Nephron progenitor cell (in vitro differentiated cells): ENCODE data around the gene PPP1R9A.

Source experiments
- DNase-seq: peaks from one replicate; pipeline ENCODE4 v3.0.0; 2021
- H3K27ac Mint-ChIP-seq: 2 replicates; pipeline ENCODE4 v1.8.0; 2021; ENCODE audit warnings: mild to moderate bottlenecking, moderate library complexity, mixed read lengths
- H3K27me3 Mint-ChIP-seq: 2 replicates; pipeline ENCODE4 v1.8.0; 2021; ENCODE audit warnings: mild to moderate bottlenecking, low read depth, mixed read lengths; ENCODE audit not compliant: poor library complexity
- H3K36me3 Mint-ChIP-seq: 2 replicates; pipeline ENCODE4 v1.8.0; 2021; ENCODE audit warnings: low read depth, mixed read lengths
- H3K4me1 Mint-ChIP-seq: 2 replicates; pipeline ENCODE4 v1.8.0; 2021; ENCODE audit warnings: mixed read lengths
- H3K4me3 Mint-ChIP-seq: 2 replicates; pipeline ENCODE4 v1.8.0; 2021; ENCODE audit warnings: mild to moderate bottlenecking, moderate library complexity, mixed read lengths
- H3K9me3 Mint-ChIP-seq: 2 replicates; pipeline ENCODE4 v1.8.0; 2021; ENCODE audit warnings: mild to moderate bottlenecking, moderate library complexity, mixed read lengths
- TF ChIP-seq, protein P1 (sequence below): fragments of 200-600 bp; sonication (generic); IDR thresholded peaks from 2 replicates; pipeline ENCODE4 v1.5.0; 2021; ENCODE audit warnings: antibody characterized with exemption

The PPP1R9A gene

DNA sequence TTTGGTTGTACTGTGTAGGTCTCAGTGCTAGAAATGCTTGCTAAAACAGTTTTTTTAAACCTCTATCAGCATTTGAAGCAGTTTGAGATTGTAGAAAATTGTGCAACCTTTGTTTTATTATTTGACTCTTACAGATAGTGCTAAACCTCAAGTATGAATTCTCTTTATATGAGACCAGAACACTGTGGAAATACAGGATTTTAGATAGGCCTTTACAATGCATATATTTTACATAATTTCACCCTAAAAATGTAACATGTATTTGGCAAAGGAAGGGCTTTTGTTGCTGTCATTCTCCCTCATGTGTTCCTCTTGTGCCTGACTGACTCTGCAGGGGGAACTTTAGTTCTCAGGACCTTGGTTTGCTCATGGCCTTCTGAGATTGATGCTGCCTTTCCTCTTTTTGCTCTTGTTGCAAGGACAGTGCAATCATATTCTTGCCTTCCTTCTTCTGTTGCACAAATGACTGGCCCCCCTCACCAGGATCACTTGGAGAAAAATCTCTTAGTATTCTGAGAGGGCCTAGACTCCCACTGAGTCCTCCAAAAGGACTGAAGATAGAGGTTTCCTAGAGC is 188.7 kb downstream of the PPP1R9A start:
- Mint-ChIP-seq H3K27me3 (no peaks in the 10 kb centered on the region), H3K4me3 (no peak overlapping the region), H3K4me1 (peaks cover 22% of the 10 kb centered on the region), H3K9me3 (peaks cover 9% of the 10 kb centered on the region), H3K27ac (peak overlapping the region; percentile 29), H3K36me3 (peaks cover 18% of the 10 kb centered on the region)
- TF ChIP-seq, protein P1, sequence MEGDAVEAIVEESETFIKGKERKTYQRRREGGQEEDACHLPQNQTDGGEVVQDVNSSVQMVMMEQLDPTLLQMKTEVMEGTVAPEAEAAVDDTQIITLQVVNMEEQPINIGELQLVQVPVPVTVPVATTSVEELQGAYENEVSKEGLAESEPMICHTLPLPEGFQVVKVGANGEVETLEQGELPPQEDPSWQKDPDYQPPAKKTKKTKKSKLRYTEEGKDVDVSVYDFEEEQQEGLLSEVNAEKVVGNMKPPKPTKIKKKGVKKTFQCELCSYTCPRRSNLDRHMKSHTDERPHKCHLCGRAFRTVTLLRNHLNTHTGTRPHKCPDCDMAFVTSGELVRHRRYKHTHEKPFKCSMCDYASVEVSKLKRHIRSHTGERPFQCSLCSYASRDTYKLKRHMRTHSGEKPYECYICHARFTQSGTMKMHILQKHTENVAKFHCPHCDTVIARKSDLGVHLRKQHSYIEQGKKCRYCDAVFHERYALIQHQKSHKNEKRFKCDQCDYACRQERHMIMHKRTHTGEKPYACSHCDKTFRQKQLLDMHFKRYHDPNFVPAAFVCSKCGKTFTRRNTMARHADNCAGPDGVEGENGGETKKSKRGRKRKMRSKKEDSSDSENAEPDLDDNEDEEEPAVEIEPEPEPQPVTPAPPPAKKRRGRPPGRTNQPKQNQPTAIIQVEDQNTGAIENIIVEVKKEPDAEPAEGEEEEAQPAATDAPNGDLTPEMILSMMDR = no peak
- no peak for DNase-seq

DNA sequence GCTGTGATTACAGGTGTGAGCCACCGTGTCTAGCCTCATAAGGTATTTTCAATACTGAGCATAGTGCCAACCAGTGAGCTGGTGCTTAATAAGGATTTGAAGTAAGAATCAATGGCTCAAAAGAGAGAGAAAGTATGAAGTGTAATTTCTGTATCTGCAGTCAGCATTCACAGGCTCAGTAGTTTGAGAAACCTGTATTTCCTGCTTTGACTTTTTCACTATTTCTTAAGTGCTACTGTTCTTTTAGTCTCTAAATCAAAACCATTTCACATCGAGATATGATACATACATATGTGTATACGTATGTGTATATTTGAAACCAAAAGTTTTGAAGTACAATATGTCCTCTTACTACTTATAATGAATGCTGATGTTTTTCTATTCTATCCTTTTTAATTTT is 189.9 kb downstream of the PPP1R9A start:
- peaks cover 5% of the 10 kb centered on the region for H3K9me3 Mint-ChIP-seq
- H3K27me3 Mint-ChIP-seq = no peaks in the 10 kb centered on the region
- no peak overlapping the region for H3K27ac Mint-ChIP-seq

DNA sequence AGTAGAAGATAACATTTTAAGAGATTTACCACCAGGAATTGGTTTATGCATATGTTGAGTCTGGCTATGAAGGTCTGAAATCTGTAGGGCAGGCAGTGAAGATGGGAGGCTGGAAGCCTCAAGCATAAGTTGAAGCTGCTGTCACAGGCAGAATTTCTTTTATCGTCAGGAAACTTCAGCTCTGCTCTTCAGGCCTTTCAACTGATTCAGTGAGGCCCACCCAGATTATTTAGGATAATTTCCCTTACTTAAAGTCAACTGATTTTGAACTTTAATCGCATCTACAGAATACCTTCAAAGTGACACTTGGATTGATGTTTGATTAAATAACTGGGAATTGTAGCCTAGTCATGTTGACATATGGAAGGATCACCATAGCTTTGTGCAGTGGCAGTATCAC is 190.5 kb downstream of the PPP1R9A start:
- no peaks in the 10 kb centered on the region for H3K27me3 Mint-ChIP-seq
- peaks cover 28% of the 10 kb centered on the region for H3K36me3 Mint-ChIP-seq
- TF ChIP-seq, protein P1 = no peak
- H3K9me3 Mint-ChIP-seq = peaks cover 5% of the 10 kb centered on the region
- no peak for DNase-seq
- peaks cover 22% of the 10 kb centered on the region for H3K4me1 Mint-ChIP-seq
- no peak overlapping the region for H3K27ac Mint-ChIP-seq
- H3K4me3 Mint-ChIP-seq = no peak overlapping the region

More for the DNA sequence above, 189.9 kb downstream of the PPP1R9A start:
- DNase-seq = no peak
- H3K4me3 Mint-ChIP-seq = no peak overlapping the region
- H3K4me1 Mint-ChIP-seq = peaks cover 22% of the 10 kb centered on the region
- TF ChIP-seq, protein P1 = no peak
- peaks cover 28% of the 10 kb centered on the region for H3K36me3 Mint-ChIP-seq

DNA sequence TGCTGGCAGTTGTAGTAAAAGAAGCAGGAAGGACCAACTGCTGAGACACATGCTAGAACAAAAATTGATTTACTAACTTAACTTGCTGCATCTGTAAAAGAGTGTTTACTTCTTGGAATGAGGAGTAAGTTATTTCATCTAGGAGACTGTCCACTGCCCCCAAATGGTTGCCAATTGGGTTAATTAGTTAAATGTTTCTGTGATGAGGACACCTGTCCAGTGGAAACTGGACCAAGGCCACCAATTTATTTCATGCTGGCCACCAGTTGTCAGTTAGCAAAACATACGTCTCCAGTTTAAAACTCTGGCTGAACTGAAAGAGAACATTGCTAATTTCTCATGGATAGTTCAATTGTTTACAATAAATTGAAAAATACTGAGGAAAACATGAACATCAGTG is 191.7 kb downstream of the PPP1R9A start:
- no peak for DNase-seq
- H3K9me3 Mint-ChIP-seq = peaks cover 5% of the 10 kb centered on the region
- H3K4me3 Mint-ChIP-seq = no peak overlapping the region
- TF ChIP-seq, protein P1 = no peak
- no peaks in the 10 kb centered on the region for H3K27me3 Mint-ChIP-seq
- peaks cover 22% of the 10 kb centered on the region for H3K4me1 Mint-ChIP-seq
- H3K36me3 Mint-ChIP-seq = peaks cover 28% of the 10 kb centered on the region
- H3K27ac Mint-ChIP-seq = peak overlapping the region; percentile 58

GRCh38 chr7:95101422-95101821 is 194.0 kb downstream of the PPP1R9A start:
- no peak overlapping the region for H3K27ac Mint-ChIP-seq
- H3K4me1 Mint-ChIP-seq = peaks cover 19% of the 10 kb centered on the region
- no peak for DNase-seq
- no peak overlapping the region for H3K4me3 Mint-ChIP-seq
- TF ChIP-seq, protein P1 = no peak
- H3K27me3 Mint-ChIP-seq = no peaks in the 10 kb centered on the region
- peaks cover 5% of the 10 kb centered on the region for H3K9me3 Mint-ChIP-seq
- H3K36me3 Mint-ChIP-seq = peaks cover 28% of the 10 kb centered on the region

GRCh38 chr7:95102662-95103061 is 195.3 kb downstream of the PPP1R9A start:
- no peaks in the 10 kb centered on the region for H3K27me3 Mint-ChIP-seq
- H3K4me1 Mint-ChIP-seq = peaks cover 17% of the 10 kb centered on the region
- TF ChIP-seq, protein P1 = no peak
- H3K36me3 Mint-ChIP-seq = peaks cover 25% of the 10 kb centered on the region
- H3K27ac Mint-ChIP-seq = peak overlapping the region; percentile 66
- H3K9me3 Mint-ChIP-seq = peaks cover 5% of the 10 kb centered on the region
- no peak overlapping the region for H3K4me3 Mint-ChIP-seq
- no peak for DNase-seq
